ENCODE data around the gene TBL1X. TPM values are rescaled to one million over a fixed set of nuclear protein-coding genes. Genes with fewer than 3 reads are reported as not detected.

The TBL1X gene
- total and polyA plus RNA-seq, 10 of the 15 experiments (the other 5 are each of a cell fraction or from before 2014, with no cell fraction given), result 4.4 to 26.3 (median 10.6) TPM

- SMC1A ChIA-PET (ENCODE audit: uncharacterized antibody, unreplicated experiment), result no interaction called here
- POLR2A ChIA-PET, result no interaction called here
- H3K9me3 ChIP-seq (replicated peaks; ENCODE audit: control insufficient read depth, insufficient read depth, low read length), result no peaks in the 10 kb centered on the region
- FAIRE-seq (no peak), DNase-seq (ENCODE audit: low read depth, low spot score) (no peak), ATAC-seq (no peak)
- BruUV-seq (replicated peaks), result no TSS peak
- 63% methylated on average over 7 of the region's 7 CpGs for WGBS (ENCODE audit: insufficient coverage, insufficient replicate concordance, low lambda C conversion rate, missing lambda C conversion rate)
- H4K20me1 ChIP-seq (ENCODE audit: control insufficient read depth, insufficient read depth), result no peaks in the 10 kb centered on the region
- no peak overlapping the region for H3K4me2 ChIP-seq (ENCODE audit: control insufficient read depth, insufficient read depth)
- no peaks in the 10 kb centered on the region for H3K4me1 ChIP-seq (ENCODE audit: control insufficient read depth, insufficient read depth, low read length)
- CTCF ChIA-PET, result interaction anchor here (1.2 kb wide), 1 partner anchor 17 kb away, joined by 3 read pairs; no protein-coding TSS in a partner anchor
- RAD21 ChIA-PET (ENCODE audit: unreplicated experiment), result no interaction called here
- in situ Hi-C loops (cut with MboI) (no loop called here), intact Hi-C loops (cut with micrococcal nuclease; ENCODE audit: unreplicated experiment) (no loop called here)
- no peak overlapping the region for H3K27ac ChIP-seq (ENCODE audit: control insufficient read depth, insufficient read depth)
- no peaks in the 10 kb centered on the region for H3K79me2 ChIP-seq (ENCODE audit: control insufficient read depth, insufficient read depth, low read length)
- H2AFZ ChIP-seq (ENCODE audit: control insufficient read depth, low read depth, low read length), result no peak overlapping the region
- no peaks in the 10 kb centered on the region for H3K27me3 ChIP-seq (replicated peaks in 1 of 2; ENCODE audit: control insufficient read depth in 2 of 2, insufficient read depth in 2 of 2, low read length in 1 of 2)
- no peak overlapping the region for H3K4me3 ChIP-seq
- no peak for TF ChIP-seq ZZZ3 (IDR thresholded peaks at IDR 0.05; ENCODE audit: control insufficient read depth, insufficient read length, low read depth)
- no peaks in the 10 kb centered on the region for H3K36me3 ChIP-seq (ENCODE audit: control insufficient read depth in 2 of 2, insufficient read depth in 2 of 2, low read length in 1 of 2)
- H3K9ac ChIP-seq (ENCODE audit: control insufficient read depth, insufficient read depth, low read length), result no peak overlapping the region
Measured at GRCh38 chrX:9626379-9626778, 161.5 kb downstream of the TBL1X start.

DNA sequence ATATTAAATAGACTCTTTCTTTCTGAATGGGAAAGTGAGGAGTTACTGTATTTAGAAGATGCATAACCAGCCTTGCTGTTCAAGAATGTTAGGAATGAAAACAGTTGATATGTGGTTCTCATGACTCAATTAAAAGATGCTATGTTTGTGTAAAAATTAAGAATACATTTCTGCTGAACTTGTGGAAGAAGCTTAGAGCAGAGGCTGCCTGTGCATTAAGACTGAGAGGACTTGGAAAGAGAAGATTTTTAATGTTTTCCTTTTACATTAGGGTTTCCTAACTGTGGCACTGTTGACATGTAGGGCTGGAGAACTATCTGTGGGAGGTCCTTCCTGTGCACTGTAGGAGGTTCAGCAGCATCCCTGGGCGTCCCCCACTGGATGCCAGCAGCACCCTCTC lies 163.1 kb downstream of the TBL1X start:
- H4K20me1 ChIP-seq (ENCODE audit: control insufficient read depth, insufficient read depth), result no peaks in the 10 kb centered on the region
- ChIA-PET CTCF (no interaction called here), POLR2A (no interaction called here), SMC1A (ENCODE audit: uncharacterized antibody, unreplicated experiment) (no interaction called here), RAD21 (ENCODE audit: unreplicated experiment) (no interaction called here)
- H3K4me2 ChIP-seq (ENCODE audit: control insufficient read depth, insufficient read depth), result no peak overlapping the region
- intact Hi-C loops (cut with micrococcal nuclease; ENCODE audit: unreplicated experiment) (no loop called here), in situ Hi-C loops (cut with MboI) (no loop called here)
- H3K4me1 ChIP-seq (ENCODE audit: control insufficient read depth, insufficient read depth, low read length), result no peaks in the 10 kb centered on the region
- 30% methylated on average over 1 of the region's 1 CpG for WGBS (ENCODE audit: insufficient coverage, insufficient replicate concordance, low lambda C conversion rate, missing lambda C conversion rate)
- no peak overlapping the region for H3K27ac ChIP-seq (ENCODE audit: control insufficient read depth, insufficient read depth)
- ATAC-seq (no peak), DNase-seq (ENCODE audit: low read depth, low spot score) (no peak), FAIRE-seq (no peak)
- H3K9me3 ChIP-seq (replicated peaks; ENCODE audit: control insufficient read depth, insufficient read depth, low read length), result no peaks in the 10 kb centered on the region
- no peaks in the 10 kb centered on the region for H3K27me3 ChIP-seq (replicated peaks in 1 of 2; ENCODE audit: control insufficient read depth in 2 of 2, insufficient read depth in 2 of 2, low read length in 1 of 2)
- H3K4me3 ChIP-seq, result no peak overlapping the region
- H3K36me3 ChIP-seq (ENCODE audit: control insufficient read depth in 2 of 2, insufficient read depth in 2 of 2, low read length in 1 of 2), result no peaks in the 10 kb centered on the region
- no peaks in the 10 kb centered on the region for H3K79me2 ChIP-seq (ENCODE audit: control insufficient read depth, insufficient read depth, low read length)
- BruUV-seq (replicated peaks), result no TSS peak
- H3K9ac ChIP-seq (ENCODE audit: control insufficient read depth, insufficient read depth, low read length), result no peak overlapping the region
- no peak overlapping the region for H2AFZ ChIP-seq (ENCODE audit: control insufficient read depth, low read depth, low read length)
- TF ChIP-seq BHLHE40 (IDR thresholded peaks at IDR 0.05; ENCODE audit: borderline replicate concordance in 1 of 2, low read depth in 2 of 2, low read length in 1 of 2), result no peak
- TF ChIP-seq TARDBP (IDR thresholded peaks at IDR 0.05; ENCODE audit: borderline replicate concordance), result no peak
- TF ChIP-seq, protein P1, sequence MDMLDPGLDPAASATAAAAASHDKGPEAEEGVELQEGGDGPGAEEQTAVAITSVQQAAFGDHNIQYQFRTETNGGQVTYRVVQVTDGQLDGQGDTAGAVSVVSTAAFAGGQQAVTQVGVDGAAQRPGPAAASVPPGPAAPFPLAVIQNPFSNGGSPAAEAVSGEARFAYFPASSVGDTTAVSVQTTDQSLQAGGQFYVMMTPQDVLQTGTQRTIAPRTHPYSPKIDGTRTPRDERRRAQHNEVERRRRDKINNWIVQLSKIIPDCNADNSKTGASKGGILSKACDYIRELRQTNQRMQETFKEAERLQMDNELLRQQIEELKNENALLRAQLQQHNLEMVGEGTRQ (IDR thresholded peaks at IDR 0.05; ENCODE audit: borderline replicate concordance, low read depth, low read length), result no peak
- TF ChIP-seq GABPA (IDR thresholded peaks at IDR 0.05; ENCODE audit: low read depth), result no peak
- no peak for TF ChIP-seq MYB (IDR thresholded peaks at IDR 0.05; ENCODE audit: borderline replicate concordance, low read depth, low read length)
- no peak for TF ChIP-seq JUND (IDR thresholded peaks at IDR 0.05; ENCODE audit: low read depth, low read length)
- TF ChIP-seq ZBTB11 (CRISPR knock-in tag; IDR thresholded peaks at IDR 0.05), result no peak
- TF ChIP-seq ZZZ3 (IDR thresholded peaks at IDR 0.05; ENCODE audit: control insufficient read depth, insufficient read length, low read depth), result no peak
- TF ChIP-seq, protein P2, sequence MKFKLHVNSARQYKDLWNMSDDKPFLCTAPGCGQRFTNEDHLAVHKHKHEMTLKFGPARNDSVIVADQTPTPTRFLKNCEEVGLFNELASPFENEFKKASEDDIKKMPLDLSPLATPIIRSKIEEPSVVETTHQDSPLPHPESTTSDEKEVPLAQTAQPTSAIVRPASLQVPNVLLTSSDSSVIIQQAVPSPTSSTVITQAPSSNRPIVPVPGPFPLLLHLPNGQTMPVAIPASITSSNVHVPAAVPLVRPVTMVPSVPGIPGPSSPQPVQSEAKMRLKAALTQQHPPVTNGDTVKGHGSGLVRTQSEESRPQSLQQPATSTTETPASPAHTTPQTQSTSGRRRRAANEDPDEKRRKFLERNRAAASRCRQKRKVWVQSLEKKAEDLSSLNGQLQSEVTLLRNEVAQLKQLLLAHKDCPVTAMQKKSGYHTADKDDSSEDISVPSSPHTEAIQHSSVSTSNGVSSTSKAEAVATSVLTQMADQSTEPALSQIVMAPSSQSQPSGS (IDR thresholded peaks at IDR 0.05; ENCODE audit: low read length), result no peak
- TF ChIP-seq ATF7 (IDR thresholded peaks at IDR 0.05; ENCODE audit: low read depth), result no peak
- no peak for TF ChIP-seq ZNF217 (IDR thresholded peaks at IDR 0.05)
- no peak for TF ChIP-seq CHD4 (IDR thresholded peaks at IDR 0.05)
- TF ChIP-seq RELA (IDR thresholded peaks at IDR 0.05; ENCODE audit: borderline replicate concordance, partially characterized antibody), result no peak

Measured in GM12878 (cell line).